GM18519 (cell line): ENCODE measurements around the gene SPAG16.
"Not testable (repeated sequence)": the region's sequence is repeated elsewhere in the genome, so short reads cannot be mapped to it uniquely, and the experiment has no call there.

Experiments used
- ATAC-seq: cut with Tn5 transposase; IDR thresholded peaks from one replicate; pipeline ENCODE4 v1.9.1; 2021; ENCODE audit warnings: mild to moderate bottlenecking, moderate library complexity; ENCODE audit not compliant: unreplicated experiment, low FRiP score

Gene SPAG16

GRCh38 chr2:213688133-213688532, 403.9 kb downstream of the SPAG16 start:
- no peak for ATAC-seq

GRCh38 chr2:213688825-213689224, 404.6 kb downstream of the SPAG16 start:
- ATAC-seq: not testable (repeated sequence)

- no peak for ATAC-seq
Measured at GRCh38 chr2:213689585-213689984, 405.3 kb downstream of the SPAG16 start.

GRCh38 chr2:213691351-213691750, 407.1 kb downstream of the SPAG16 start:
- ATAC-seq: no peak

GRCh38 chr2:213696442-213696841, 412.2 kb downstream of the SPAG16 start:
- peak; percentile 56 for ATAC-seq

- not testable (repeated sequence) for ATAC-seq
Measured at GRCh38 chr2:213701365-213701764, 417.1 kb downstream of the SPAG16 start.

GRCh38 chr2:213703406-213704098, 419.3 kb downstream of the SPAG16 start:
- ATAC-seq: no peak

- ATAC-seq: no peak
Measured at GRCh38 chr2:213710164-213710563, 425.9 kb downstream of the SPAG16 start.

GRCh38 chr2:213718411-213718810, 434.1 kb downstream of the SPAG16 start:
- ATAC-seq: not testable (repeated sequence)

GRCh38 chr2:213722565-213722964, 438.3 kb downstream of the SPAG16 start:
- no peak for ATAC-seq

GRCh38 chr2:213723041-213723560, 438.8 kb downstream of the SPAG16 start:
- ATAC-seq: no peak

GRCh38 chr2:213723707-213724106, 439.4 kb downstream of the SPAG16 start:
- ATAC-seq: no peak

- ATAC-seq: no peak
Measured at GRCh38 chr2:213726101-213726500, 441.8 kb downstream of the SPAG16 start.

- peak; percentile 97 for ATAC-seq
Measured at GRCh38 chr2:213733893-213734292, 449.6 kb downstream of the SPAG16 start.

- peak; percentile 83 for ATAC-seq
Measured at GRCh38 chr2:213740453-213740852, 456.2 kb downstream of the SPAG16 start.

- peak; percentile 87 for ATAC-seq
Measured at GRCh38 chr2:213751446-213751845, 467.2 kb downstream of the SPAG16 start.

- no peak for ATAC-seq
Measured at GRCh38 chr2:213752575-213752974, 468.3 kb downstream of the SPAG16 start.

GRCh38 chr2:213757525-213757924, 473.3 kb downstream of the SPAG16 start:
- ATAC-seq: no peak

GRCh38 chr2:213763354-213763753, 479.1 kb downstream of the SPAG16 start:
- ATAC-seq: no peak

GRCh38 chr2:213763963-213764362, 479.7 kb downstream of the SPAG16 start:
- ATAC-seq: no peak

GRCh38 chr2:213764849-213765248, 480.6 kb downstream of the SPAG16 start:
- no peak for ATAC-seq

GRCh38 chr2:213766062-213766461, 481.8 kb downstream of the SPAG16 start:
- ATAC-seq: peak; percentile 26
